T-helper 1 cell treated with Interleukin-12 subunit alpha and Interleukin-12 subunit beta and Interleukin-4 antibody, amounts not matched to agents 30 ng/mL and 1 ng/mL, for 36 hours (primary cell): ENCODE measurements around the gene CHN2. TPM values are rescaled to one million over a fixed set of nuclear protein-coding genes. Genes with fewer than 3 reads are reported as not detected.

Experiments used
- intact Hi-C: fragments of 100-400 bp; cut with micrococcal nuclease; formaldehyde crosslinking; loops from one replicate; pipeline ENCODE4 v1.15.1; 2024
- total RNA-seq: library from RNA; stranded (reverse); gene quantifications from 2 replicates; pipeline ENCODE4 v1.2.3, GENCODE V29; 2022

The CHN2 gene
- total RNA-seq, 1 donor from 2014 or later: 0.74 TPM

DNA sequence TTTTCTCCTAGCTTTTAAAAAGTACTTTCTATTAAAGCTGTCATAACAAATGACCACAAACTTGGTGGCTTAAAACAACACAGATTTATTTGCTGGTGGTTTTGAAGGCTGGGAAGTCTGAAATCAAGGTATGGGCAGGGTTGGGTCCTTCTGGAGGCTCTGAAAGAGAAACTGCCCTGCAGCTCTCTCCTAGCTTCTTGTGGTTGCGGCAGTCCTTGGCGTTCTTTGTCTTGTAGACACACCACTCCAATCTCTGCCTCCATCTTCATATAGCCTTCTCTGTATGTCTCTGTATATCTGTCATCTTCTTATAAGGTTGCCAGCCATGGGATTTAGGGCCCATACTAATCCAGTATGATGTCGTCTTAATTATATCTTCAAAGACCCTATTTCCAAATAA lies 289.7 kb downstream of the CHN2 start:
- intact Hi-C loops: no loop called here

DNA sequence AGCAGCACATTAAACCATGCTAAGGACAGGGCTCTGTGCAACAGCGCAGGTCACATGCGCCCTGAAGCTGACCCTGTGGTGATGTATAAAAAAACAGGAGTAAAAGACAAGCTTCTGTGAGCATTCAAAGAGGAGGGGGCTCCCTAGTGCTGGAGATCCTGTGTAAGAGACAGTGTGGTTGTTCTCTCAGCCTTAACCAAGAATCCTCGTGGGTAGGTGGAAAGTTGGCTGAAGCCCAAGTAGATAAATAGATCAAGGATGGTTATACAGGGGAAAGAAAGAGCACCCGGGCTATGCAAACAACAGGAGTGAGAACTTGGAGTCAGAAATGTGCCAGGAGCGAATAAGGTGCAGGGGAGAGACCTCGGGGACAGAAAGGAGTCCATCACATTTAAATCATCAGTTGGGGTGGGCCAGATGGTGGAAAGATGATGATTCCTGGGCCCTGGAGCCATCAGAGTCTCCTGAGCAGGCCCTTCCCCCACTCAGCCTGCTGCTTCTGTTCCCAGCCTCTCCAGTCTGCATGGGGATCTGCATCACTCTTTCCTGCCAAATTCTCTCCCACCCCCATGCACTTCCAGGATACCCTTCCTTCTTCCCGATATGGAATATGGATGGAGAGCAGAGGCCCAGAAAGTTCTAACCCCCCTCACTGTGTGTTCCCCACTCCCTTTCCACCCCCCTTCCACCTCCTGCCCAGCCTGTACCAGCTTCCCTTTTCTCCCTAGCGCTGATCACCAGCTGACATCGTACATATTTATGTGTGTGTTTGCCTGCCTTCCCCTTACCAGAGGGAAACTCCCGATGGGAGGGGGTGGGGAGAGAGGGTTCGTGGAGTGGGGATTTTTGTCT lies 291.0 kb downstream of the CHN2 start:
- intact Hi-C loops: no loop called here

DNA sequence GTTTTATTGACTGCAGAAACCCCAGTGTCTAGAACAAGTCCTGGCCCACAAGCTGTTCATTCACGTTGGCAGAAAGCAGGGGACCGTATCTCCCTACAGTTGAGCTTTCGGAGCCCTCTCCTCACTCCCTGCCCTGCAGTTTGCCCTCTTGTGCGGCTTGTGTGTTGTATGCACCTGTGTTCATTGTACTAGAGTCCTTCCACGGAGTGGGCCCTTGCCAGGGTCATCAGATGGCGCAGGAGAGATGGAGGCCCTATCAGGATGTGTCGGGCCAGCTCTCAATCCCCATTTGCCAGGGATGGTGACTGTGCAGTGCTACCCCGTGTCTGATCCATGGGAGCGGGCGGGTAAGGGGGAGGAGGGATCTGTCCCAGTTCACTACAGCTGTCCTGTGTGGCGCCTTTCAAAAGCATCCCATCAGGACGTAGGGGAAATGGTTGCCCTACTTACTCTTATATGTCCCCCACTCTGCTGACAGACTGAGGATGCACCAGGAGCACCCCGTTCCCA lies 291.7 kb downstream of the CHN2 start:
- intact Hi-C loops: no loop called here

DNA sequence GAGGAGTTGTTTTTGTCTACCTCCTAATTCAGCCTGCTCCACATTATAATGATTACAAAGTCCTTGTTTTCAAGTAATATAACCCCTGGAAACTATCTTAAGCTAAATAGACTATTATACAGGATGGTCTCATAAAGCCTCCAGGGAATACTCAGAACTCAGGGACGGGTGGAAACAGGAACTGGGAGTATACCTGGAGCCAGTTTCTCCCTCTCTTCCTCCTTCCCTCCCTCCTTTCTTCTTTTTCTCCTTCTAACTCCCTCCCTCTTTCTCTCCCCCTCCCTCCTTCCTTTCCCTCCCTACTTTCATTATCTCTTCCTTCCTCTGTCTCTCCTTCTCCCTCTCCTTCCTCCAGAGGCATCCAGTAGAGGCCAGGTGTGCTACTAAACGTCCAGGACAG lies 292.8 kb downstream of the CHN2 start:
- intact Hi-C loops: no loop called here

DNA sequence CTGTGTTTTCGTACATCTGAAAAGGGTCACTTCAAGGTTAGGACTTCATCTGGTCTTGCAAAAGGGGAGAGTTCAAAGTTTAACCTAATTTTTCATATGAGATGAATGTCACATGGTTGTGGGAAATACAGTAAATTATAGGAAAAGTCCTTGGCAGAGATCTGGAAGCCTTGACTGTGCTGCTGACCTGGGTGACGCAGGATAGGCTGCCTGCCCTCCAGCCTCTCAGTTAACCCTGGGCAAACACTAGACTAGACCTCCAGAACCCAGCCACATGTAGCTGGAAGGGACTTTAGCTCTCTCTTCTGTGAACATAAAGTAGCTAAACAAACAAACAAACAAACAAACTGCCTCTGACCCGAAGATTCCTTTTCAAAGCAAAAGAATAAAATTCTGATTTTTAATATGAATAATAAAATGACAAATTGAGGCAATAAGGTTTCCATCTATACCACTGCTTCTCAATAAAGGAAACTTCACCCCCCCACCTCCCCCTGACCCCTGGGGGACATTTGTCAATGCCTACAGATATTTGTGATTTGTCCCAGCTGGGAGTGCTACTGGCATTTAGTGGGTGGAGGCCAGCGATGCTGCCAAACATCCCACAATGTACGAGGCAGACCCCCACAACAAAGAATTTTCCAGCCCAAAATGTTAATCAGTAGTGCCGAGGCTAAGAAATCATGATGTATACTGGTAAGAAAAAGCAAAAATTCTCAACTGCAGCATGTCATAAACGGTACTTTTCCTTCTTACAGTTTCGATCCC lies 293.8 kb downstream of the CHN2 start:
- intact Hi-C loops: no loop called here

DNA sequence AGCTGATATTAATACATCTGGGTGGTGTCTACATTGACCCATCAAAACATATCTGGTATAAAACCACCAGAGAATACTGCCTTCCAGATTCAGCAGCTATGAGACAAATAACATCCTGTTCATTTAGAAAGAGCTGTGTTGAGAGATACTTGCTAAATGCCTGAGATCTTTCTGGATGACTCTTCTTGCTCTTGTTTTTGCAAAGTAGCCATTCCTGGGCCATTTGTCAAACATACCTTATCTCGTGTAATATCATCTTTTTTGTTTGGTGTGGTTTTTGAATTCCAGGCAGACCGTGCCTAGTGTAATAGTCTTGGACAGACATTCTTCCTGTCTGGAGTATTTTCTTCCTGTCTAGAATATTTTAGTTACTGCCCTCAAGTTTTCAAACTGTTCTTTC lies 294.4 kb downstream of the CHN2 start:
- intact Hi-C loops: no loop called here

DNA sequence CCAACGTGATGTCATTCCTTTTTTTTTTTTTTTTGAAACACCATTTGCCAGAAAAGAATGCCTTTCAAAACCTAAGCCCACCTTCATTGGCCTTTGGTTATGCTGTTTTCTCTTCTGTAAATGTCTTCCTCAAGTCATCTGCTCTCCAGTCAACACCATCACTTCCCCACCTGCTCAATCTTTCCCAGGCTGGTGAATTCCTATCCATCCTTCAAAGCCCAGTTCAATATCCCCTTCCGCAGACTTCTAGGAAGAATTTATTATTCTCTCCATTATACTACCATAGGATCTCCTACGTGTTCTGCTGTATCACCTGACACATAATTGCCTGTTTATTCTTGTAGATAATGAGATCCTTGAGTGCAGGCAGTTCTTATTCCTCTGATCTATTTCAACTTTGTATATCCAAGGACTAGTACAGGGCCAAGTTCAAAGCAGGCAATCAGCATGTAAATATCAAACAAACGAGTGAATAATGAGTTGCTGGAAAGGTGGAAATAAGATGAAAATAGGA lies 295.6 kb downstream of the CHN2 start:
- intact Hi-C loops: no loop called here

DNA sequence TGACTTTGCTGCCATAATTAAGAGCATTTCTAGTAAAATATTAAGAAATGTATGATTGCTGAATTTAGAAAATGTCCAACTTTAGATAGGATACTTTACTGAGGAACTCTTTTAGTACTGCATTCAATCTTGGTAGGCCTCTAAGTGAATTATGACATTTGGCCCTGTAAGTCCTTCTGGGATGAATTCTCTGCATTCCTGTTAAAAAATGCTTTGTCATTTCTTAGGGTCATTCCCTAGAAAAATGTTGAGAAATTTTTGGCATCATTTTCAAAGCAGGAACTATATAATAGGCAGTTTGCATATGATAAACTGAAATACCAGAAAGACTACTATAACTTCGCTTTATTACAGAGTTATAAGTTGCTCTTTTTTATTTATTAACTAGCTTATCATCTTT lies 299.8 kb downstream of the CHN2 start:
- intact Hi-C loops: no loop called here

DNA sequence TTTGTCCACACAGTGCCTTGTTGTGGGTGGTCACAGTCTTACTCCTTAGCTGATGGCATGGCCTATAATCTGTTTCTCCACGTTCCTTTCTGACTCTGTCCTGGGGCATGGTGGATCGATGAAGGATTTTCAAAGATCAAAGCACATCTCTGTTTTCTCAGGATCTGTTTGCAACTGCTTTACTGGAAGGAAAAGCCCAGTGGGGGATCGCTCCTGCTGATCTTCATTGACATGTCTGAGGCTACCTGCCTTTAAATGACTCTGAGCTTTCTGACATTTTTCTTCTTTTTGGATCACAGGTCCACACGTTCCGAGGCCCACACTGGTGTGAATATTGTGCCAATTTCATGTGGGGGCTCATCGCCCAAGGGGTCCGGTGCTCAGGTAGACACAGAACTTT lies 301.1 kb downstream of the CHN2 start:
- intact Hi-C loops: no loop called here

DNA sequence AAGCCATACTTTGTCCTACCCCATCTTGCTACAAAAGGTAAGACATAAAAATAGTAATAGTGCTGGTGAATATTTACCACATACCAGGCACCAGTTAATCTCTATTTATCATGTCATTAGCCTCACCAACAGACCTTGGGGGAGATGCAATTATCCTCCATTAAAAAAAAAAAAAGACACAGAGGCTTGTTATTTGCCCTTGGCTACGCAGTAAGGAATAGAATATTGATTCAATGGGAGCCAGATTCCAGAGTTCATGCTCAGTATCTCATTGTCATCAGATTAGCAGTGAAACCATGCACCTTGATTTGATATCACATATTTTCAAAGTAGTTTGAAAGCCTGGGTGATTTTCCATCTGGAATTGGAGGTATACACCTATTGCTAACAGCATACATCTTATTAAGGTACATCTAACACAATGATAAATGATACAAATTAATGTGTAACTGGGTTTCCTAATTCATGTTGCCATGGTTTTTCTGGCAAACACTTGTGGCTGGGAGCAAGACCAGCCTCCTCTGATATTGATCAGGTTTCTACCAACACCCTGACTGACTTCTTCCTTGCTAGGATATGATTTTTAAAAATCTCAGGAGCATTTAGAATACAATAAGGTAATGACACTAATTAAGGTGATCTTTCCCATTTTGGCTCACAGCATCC lies 301.9 kb downstream of the CHN2 start:
- intact Hi-C loops: no loop called here

DNA sequence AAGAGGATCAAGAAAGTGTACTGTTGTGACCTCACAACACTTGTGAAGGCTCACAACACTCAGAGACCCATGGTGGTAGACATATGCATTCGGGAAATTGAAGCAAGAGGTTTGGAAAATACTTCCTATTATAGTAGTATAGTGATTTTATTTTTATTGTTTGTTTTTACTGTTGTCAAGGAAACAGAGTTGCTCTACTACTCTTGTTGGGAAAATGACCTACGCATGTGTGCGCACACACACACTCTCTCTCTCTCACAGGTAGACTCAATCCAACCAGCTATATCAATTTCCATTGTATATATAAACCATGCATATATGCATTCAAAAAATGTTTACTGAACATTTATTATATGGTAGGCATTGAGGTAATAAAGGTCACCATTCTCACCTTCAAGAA lies 305.4 kb downstream of the CHN2 start:
- intact Hi-C loops: no loop called here

DNA sequence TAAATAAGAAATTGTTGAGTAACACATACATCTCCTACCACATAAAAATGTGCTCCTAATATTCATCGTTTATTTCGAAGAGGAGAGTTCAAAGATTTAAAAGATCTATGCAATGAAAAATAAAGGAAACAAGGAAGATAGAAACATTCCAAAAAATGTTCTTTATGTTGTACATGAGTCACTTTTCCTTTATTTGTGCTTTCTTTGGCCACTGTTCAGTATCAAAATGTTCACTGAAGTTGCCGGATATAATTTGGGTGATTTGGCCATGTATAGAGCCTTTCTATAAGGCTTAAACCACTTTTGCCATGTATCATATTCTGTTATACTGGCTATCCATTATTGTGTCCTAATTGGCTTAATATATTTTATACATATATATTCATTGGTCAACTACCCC lies 306.1 kb downstream of the CHN2 start:
- intact Hi-C loops: no loop called here

DNA sequence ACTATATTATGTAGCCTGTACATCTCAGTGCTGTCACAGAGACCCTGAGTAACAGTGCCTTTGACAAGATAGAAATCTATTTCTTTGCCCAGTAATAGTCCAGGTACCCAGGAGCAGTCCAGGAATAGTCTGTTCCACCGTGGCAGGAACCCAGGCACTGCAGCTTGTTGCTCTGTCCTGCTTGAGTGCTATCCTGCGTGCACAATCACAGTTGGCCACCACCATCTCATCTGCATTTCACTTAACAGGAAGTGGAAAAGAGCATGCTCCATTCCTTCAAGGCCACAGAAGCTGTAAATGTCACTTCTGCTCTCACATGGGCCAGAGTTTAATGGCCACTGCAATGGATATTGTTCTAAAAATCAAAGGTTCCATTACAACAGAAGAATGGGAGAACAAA lies 307.6 kb downstream of the CHN2 start:
- intact Hi-C loops: no loop called here

DNA sequence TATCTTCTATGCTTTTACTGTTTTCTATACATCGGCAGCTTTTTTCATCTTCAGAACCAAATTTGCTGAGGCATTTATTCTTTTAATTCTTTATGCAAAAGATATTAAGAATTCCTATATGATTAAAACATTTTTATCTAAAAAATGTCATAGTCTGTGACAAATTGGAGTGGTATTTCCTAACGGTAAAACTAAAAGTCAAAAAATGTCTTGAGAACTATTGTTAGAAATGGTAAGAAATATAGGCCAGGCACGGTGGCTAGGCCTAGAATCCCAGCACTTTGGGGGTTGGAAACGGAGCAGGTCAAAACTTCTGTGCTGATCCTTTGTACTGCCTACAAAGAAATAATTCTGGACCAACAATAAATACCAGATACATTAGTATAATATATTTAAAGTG lies 311.4 kb downstream of the CHN2 start:
- intact Hi-C loops: no loop called here

DNA sequence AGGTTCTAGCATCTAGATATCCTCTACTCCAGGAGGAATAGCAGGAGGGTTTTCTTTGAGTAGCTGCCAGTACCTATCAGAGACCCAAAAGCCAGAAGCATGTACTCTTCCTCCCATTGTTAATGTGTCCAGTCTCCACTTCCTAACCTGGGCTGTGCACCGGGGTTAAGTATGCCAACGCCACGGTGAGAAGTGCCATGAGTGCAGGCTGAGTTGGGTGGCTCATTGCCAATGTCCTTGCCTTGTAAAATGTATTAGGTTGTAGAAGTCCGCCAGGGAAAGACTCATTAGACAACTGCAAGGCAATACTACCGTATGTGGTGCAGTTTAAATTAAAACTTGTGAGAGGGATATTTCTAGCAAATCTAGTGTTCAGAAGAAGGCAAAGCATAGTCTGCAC lies 314.0 kb downstream of the CHN2 start:
- intact Hi-C loops: no loop called here

DNA sequence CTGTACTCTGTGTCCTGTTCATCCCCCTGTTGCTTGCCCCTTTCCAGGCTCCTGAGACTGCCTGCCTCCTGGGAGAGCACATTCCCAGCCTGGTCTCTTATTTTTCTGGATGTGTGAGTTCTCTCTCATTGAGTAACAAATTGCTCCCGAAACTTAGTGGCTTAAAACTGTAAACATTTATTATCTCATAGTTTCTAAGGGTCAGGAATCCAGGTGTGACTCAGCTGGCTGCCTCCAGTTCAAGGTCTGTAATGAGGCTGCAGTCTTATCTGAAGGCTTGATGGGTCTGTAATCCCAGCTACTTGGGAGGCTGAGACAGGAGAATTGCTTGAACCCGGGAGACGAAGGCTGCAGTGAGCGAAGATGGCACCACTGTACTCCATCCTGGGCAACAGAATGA lies 315.5 kb downstream of the CHN2 start:
- intact Hi-C loops: no loop called here

DNA sequence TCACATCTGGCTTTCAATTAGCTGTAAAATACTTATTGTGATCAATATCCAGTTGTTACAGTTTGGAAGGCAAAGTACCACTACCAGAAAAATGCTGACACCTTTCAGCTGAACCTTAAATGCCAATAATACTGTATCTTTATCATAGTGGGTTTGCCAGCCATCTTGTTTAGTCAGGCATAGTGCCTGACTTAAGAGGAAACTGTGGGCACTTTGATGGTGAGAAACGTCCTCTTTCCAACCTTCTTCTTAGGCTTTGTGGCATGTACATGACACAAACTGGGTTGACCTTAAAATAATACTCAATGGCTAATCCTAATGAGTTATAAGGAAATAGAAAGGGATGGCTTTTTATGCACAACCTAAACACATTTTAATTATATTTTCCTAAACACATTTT lies 316.8 kb downstream of the CHN2 start:
- intact Hi-C loops: no loop called here

DNA sequence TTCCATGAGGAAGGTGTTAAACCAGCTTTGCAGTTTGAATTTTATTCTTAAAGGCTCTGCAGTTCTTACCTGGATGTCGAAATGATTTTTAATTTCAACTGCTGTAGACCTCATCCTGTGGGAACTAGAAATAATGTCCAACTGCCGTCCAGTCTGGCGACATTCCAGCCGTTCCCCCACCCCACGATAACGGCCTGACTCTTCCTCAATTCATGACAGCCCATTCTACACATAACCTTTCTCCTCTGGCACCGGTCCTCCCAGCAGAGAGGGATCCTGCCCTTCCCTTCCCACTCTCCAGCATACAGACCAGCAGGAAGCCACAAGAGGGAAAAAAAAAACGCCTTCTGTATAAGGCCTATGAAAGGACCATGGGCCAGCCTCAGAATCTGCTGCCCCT lies 317.3 kb downstream of the CHN2 start:
- intact Hi-C loops: no loop called here

DNA sequence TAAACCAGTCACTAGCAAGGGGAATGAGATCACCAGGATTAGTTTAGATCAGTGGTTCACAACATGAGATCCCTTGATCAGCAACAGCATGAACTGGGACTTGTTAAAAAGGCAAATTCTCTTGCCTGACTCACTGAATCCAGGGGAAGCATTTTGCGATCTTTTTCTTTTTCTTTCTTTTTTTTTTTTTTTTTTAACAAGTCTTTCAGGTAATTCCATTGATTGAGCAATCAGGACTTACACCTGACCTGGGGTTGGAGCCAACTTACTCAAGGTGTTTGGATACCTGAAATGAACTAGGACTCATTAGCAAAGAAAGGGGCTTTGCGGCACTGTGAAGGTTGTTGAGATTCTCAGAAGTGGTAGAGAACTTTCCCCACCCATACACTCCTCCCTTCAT lies 321.9 kb downstream of the CHN2 start:
- intact Hi-C loops: no loop called here

DNA sequence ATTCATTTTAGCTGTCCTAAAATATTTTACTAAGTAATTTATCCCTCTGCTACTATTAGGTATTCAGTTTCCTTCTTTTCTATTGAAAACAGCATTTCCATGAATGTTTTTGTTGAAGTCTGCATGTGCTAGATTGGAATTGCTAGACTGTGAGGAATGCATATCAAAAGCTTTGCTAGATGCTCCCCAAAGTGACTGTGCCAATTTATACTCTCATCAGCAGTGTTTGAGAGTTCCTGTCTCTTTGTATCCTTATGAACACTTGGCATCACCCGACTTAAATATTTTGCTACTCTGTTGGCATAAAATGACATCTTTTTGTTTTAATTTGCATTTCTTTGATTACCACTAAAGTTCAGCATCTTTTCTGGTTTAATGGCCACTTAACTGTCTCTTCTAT lies 324.0 kb downstream of the CHN2 start:
- intact Hi-C loops: no loop called here

DNA sequence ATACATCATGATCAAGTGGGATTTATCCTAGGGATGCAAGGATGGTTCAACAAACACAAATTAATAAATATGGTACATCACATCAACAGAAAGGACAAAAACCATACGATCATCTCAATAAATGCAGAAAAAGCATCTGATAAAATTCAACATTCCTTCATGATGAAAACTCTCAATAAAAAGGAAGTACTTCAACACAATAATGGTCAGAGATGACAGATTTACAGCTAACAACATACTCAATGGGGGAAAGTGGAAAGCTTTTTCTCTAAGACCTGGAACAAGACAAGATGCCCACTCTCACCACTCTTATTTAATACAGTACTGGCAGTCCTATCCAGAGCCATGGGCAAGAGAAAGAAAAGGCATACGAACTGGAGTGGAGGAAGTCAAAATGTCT lies 329.2 kb downstream of the CHN2 start:
- intact Hi-C loops: no loop called here
